ENCODE data around the gene ABCB8. TPM values are rescaled to one million over a fixed set of nuclear protein-coding genes. Genes with fewer than 3 reads are reported as not detected.

The ABCB8 gene
- total and polyA plus RNA-seq, 9 of the 15 experiments (the other 6 are each of a cell fraction or from before 2014, with no cell fraction given) = 7.6 to 106 (median 36.3) TPM

GRCh38 chr7:151015967-151016366, 12.3 kb upstream of the ABCB8 start:
- Histone ChIP-seq H3K4me1 (replicated peaks in 1 of 2; ENCODE audit: control insufficient read depth in 2 of 2, insufficient read depth in 2 of 2, low read length in 2 of 2) (peaks cover 35 to 81% of the 10 kb centered on the region in 2 experiments), H3K36me3 (ENCODE audit: control insufficient read depth, insufficient read depth, low read length) (peaks cover 40% of the 10 kb centered on the region; the same call in 2 of the 3 replicates), H3K4me2 (ENCODE audit: insufficient read depth, low read length) (no peak overlapping the region), H3K9me3 (replicated peaks; ENCODE audit: control insufficient read depth, insufficient read depth, low read depth, low read length) (no peaks in the 10 kb centered on the region), H3K4me3 (no peak overlapping the region), H3K9me1 (ENCODE audit: control insufficient read depth, insufficient read depth, low read length) (no peaks in the 10 kb centered on the region), H3K79me2 (ENCODE audit: control insufficient read depth, insufficient read depth, low read length) (peaks cover 22% of the 10 kb centered on the region), H3K27ac (ENCODE audit: extremely low read depth, low read depth, low read length) (no peak overlapping the region), H4K20me1 (replicated peaks; ENCODE audit: control insufficient read depth, insufficient read depth, low read length) (no peaks in the 10 kb centered on the region), H3K27me3 (ENCODE audit: control insufficient read depth in 2 of 2, insufficient read depth in 2 of 2, low read length in 2 of 2) (no peaks in the 10 kb centered on the region; a peak in 1 of 5 replicates), H3K9ac (ENCODE audit: insufficient read depth in 1 of 2, low read depth in 2 of 2, low read length in 2 of 2) (peak overlapping the region in 1 of 2 experiments; percentile 93; a peak in 1 of 4 replicates), H2AFZ (ENCODE audit: low read depth, low read length) (no peak overlapping the region)
- intact Hi-C loops (cut with micrococcal nuclease) = loop anchor here (10.0 kb wide), 1 partner anchor 159 kb away; no protein-coding TSS in a partner anchor
- POLR2A ChIA-PET = interaction anchor here (1.6 to 4.8 kb wide), 3 partner anchors 10 to 54 kb away, joined by 4 to 33 read pairs (median 8); partner anchors contain the start of gene ABCB8
- no peak for FAIRE-seq
- DNase-seq (ENCODE audit: extremely low read depth in 1 of 4, low spot score in 3 of 4) = no peak
- 76% methylated on average over 5 of the region's 5 CpGs for WGBS (ENCODE audit: insufficient coverage, low coverage, missing lambda C conversion rate)
- no TSS peak for BruUV-seq (replicated peaks)
- in situ Hi-C loops (cut with MboI) = no loop called here
- no peak for ATAC-seq
- CTCF ChIA-PET (ENCODE audit: low intra/inter-chr PET ratio) = no interaction called here
- peak; percentile 50 for TF ChIP-seq POLR2G (IDR thresholded peaks at IDR 0.05; ENCODE audit: low read depth, low read length)
- no peak for TF ChIP-seq CREBBP (IDR thresholded peaks at IDR 0.05; ENCODE audit: low read depth, low read length)
- TF ChIP-seq BACH1 (tag; IDR thresholded peaks at IDR 0.05) = no peak
- no peak for TF ChIP-seq PHF8 (IDR thresholded peaks at IDR 0.05; ENCODE audit: borderline replicate concordance, low read length)
- 0 out of 2 replicates have a peak, but pooled peaks have one; percentile 44 for TF ChIP-seq TGIF2 (CRISPR knock-in tag; IDR thresholded peaks at IDR 0.05)
- TF ChIP-seq CBX2 (IDR thresholded peaks at IDR 0.05; ENCODE audit: insufficient read depth, low read length, poor library complexity, severe bottlenecking) = no peak
- peak; percentile 92 for TF ChIP-seq ZNF134 (CRISPR knock-in tag; conservative IDR thresholded peaks at IDR 0.05)
- no peak for TF ChIP-seq GABPB1 (CRISPR knock-in tag; IDR thresholded peaks at IDR 0.05)
- TF ChIP-seq CREB1 (IDR thresholded peaks at IDR 0.05) = no peak
- peak; percentile 34; the same call in 1 of the 2 replicates for TF ChIP-seq CREB1 (CRISPR knock-in tag; IDR thresholded peaks at IDR 0.05)
- peak; percentile 50 for TF ChIP-seq RBFOX2 (IDR thresholded peaks at IDR 0.05; ENCODE audit: low read depth, low read length)

Data from K562 (cell line).